H9 (cell line): ENCODE data around the gene TBC1D3. TPM values are rescaled to one million over a fixed set of nuclear protein-coding genes. Genes with fewer than 3 reads are reported as not detected.
"Not testable (repeated sequence)": the region's sequence is repeated elsewhere in the genome, so short reads cannot be mapped to it uniquely, and the experiment has no call there.

ENCODE experiments used
- DNase-seq: peaks from one replicate; pipeline ENCODE4 v3.0.0-alpha.2; 2017
- H2AFZ ChIP-seq: one replicate; pipeline ENCODE4 v1.6.1; 2013; ENCODE audit warnings: mild to moderate bottlenecking, low read length, control low read depth, moderate library complexity
- H2AK5ac ChIP-seq: 2 replicates; pipeline ENCODE4 v1.6.1; 2013; ENCODE audit warnings: low read length, control low read depth, mixed read lengths; ENCODE audit not compliant: insufficient read length
- H2BK120ac ChIP-seq: one replicate; pipeline ENCODE4 v1.6.1; 2013; ENCODE audit warnings: low read depth, mild to moderate bottlenecking, low read length, control low read depth, inconsistent platforms; ENCODE audit not compliant: poor library complexity, severe bottlenecking
- H2BK12ac ChIP-seq: 2 replicates; pipeline ENCODE4 v1.6.1; 2013; ENCODE audit warnings: low read length, control low read depth, mixed read lengths, low read depth; ENCODE audit not compliant: insufficient read length
- H2BK15ac ChIP-seq: 2 replicates; pipeline ENCODE4 v1.6.1; 2013; ENCODE audit warnings: low read depth, low read length, control low read depth
- H2BK20ac ChIP-seq: one replicate; pipeline ENCODE4 v1.6.1; 2013; ENCODE audit warnings: low read depth, mild to moderate bottlenecking, low read length, control low read depth, inconsistent platforms; ENCODE audit not compliant: poor library complexity, severe bottlenecking
- H2BK5ac ChIP-seq: 2 replicates; pipeline ENCODE4 v1.6.1; 2013; ENCODE audit warnings: low read length, control low read depth, mixed read lengths; ENCODE audit not compliant: insufficient read length
- H3K14ac ChIP-seq: 2 replicates; pipeline ENCODE4 v1.6.1; 2013; ENCODE audit warnings: low read length, control low read depth; ENCODE audit not compliant: insufficient read depth
- H3K18ac ChIP-seq: 2 replicates; pipeline ENCODE4 v1.6.1; 2013; ENCODE audit warnings: low read depth, mild to moderate bottlenecking, mixed read lengths, low read length, control low read depth; ENCODE audit not compliant: insufficient read length
- H3K23ac ChIP-seq: 2 replicates; pipeline ENCODE4 v1.6.1; 2013; ENCODE audit warnings: low read length, control low read depth, mixed read lengths, low read depth; ENCODE audit not compliant: insufficient read length
- H3K23me2 ChIP-seq: 2 replicates; pipeline ENCODE4 v1.6.1; 2013; ENCODE audit warnings: low read depth, mild to moderate bottlenecking, mixed read lengths, low read length, control low read depth; ENCODE audit not compliant: insufficient read length, poor library complexity, severe bottlenecking
- H3K27ac ChIP-seq: 2 replicates; pipeline ENCODE4 v1.5.1; 2013; ENCODE audit warnings: low read length, control low read depth, mixed read lengths, low read depth; ENCODE audit not compliant: insufficient read length
- H3K27me3 ChIP-seq: 2 replicates; pipeline ENCODE4 v1.6.1; 2013; ENCODE audit warnings: low read length, control low read depth, inconsistent platforms; ENCODE audit not compliant: insufficient read depth
- H3K4ac ChIP-seq: 2 replicates; pipeline ENCODE4 v1.6.1; 2013; ENCODE audit warnings: low read depth, mild to moderate bottlenecking, control low read depth, inconsistent platforms, low read length, moderate library complexity
- H3K4me1 ChIP-seq: 2 replicates; pipeline ENCODE4 v1.6.1; 2013; ENCODE audit warnings: low read length, control low read depth, inconsistent platforms; ENCODE audit not compliant: insufficient read depth
- H3K4me2 ChIP-seq: 2 replicates; pipeline ENCODE4 v1.6.1; 2013; ENCODE audit warnings: low read length, control low read depth, mixed read lengths; ENCODE audit not compliant: insufficient read length, insufficient read depth
- H3K56ac ChIP-seq: 2 replicates; pipeline ENCODE4 v1.6.1; 2013; ENCODE audit warnings: low read depth, mild to moderate bottlenecking, mixed read lengths, low read length, control low read depth; ENCODE audit not compliant: insufficient read length
- H3K79me1 ChIP-seq: 2 replicates; pipeline ENCODE4 v1.6.1; 2013; ENCODE audit warnings: low read depth, mild to moderate bottlenecking, moderate library complexity, low read length, control low read depth, inconsistent platforms; ENCODE audit not compliant: insufficient read depth, poor library complexity, severe bottlenecking
- H3K79me2 ChIP-seq: 2 replicates; pipeline ENCODE4 v1.6.1; 2013; ENCODE audit warnings: low read length, control low read depth, inconsistent platforms; ENCODE audit not compliant: insufficient read depth
- H3K9ac ChIP-seq: 2 replicates; pipeline ENCODE4 v1.6.1; 2013; ENCODE audit warnings: low read length, control low read depth, mixed read lengths; ENCODE audit not compliant: insufficient read length; ENCODE audit errors: extremely low read depth
- H3K9me3 ChIP-seq: one replicate; pipeline ENCODE4 v1.6.1; 2013; ENCODE audit warnings: low read depth, low read length, inconsistent platforms; ENCODE audit not compliant: control insufficient read depth
- H3T11ph ChIP-seq: one replicate; pipeline ENCODE4 v1.6.1; 2013; ENCODE audit warnings: mild to moderate bottlenecking, low read length, control low read depth, inconsistent platforms
- H4K20me1 ChIP-seq: one replicate; pipeline ENCODE4 v1.6.1; 2013; ENCODE audit not compliant: control insufficient read depth, insufficient read length, insufficient read depth
- H4K5ac ChIP-seq: 2 replicates; pipeline ENCODE4 v1.6.1; 2013; ENCODE audit warnings: low read depth, mild to moderate bottlenecking, mixed read lengths, low read length, control low read depth; ENCODE audit not compliant: insufficient read length
- H4K8ac ChIP-seq: replicated peaks from 2 replicates; pipeline ENCODE4 v1.6.1; 2013; ENCODE audit warnings: low read length, control low read depth, mixed read lengths, low read depth; ENCODE audit not compliant: insufficient read length
- H4K91ac ChIP-seq: 2 replicates; pipeline ENCODE4 v1.6.1; 2013; ENCODE audit warnings: low read depth, mild to moderate bottlenecking, moderate library complexity, mixed read lengths, low read length, control low read depth; ENCODE audit not compliant: insufficient read length
- H3K27ac Mint-ChIP-seq, 3 experiments: 2 replicates in 2 of 3; 3 replicates in 1 of 3; pipeline ENCODE4 v1.8.0; 2020 to 2021; ENCODE audit warnings: mixed read lengths in 3 of 3, mild to moderate bottlenecking in 1 of 3, moderate library complexity in 1 of 3
- H3K27me3 Mint-ChIP-seq: 2 replicates; pipeline ENCODE4 v1.8.0; 2021; ENCODE audit warnings: low read depth, mild to moderate bottlenecking, moderate library complexity, mixed read lengths
- H3K36me3 Mint-ChIP-seq, 3 experiments: 2 replicates in 2 of 3; 3 replicates in 1 of 3; pipeline ENCODE4 v1.8.0; 2020 to 2021; ENCODE audit warnings: low read depth in 3 of 3, mixed read lengths in 3 of 3; ENCODE audit not compliant: insufficient read depth in 1 of 3
- H3K4me1 Mint-ChIP-seq, 2 experiments: 2 replicates each; pipeline ENCODE4 v1.8.0; 2020; ENCODE audit warnings: mixed read lengths in 2 of 2
- H3K4me3 Mint-ChIP-seq, 2 experiments: 2 replicates in 1 of 2; 3 replicates in 1 of 2; pipeline ENCODE4 v1.8.0; 2020 to 2021; ENCODE audit warnings: mild to moderate bottlenecking in 2 of 2, mixed read lengths in 2 of 2, moderate library complexity in 1 of 2
- H3K9me3 Mint-ChIP-seq, 2 experiments: 2 replicates in 1 of 2; 3 replicates in 1 of 2; pipeline ENCODE4 v1.8.0; 2020; ENCODE audit warnings: mild to moderate bottlenecking in 2 of 2, mixed read lengths in 2 of 2, moderate library complexity in 1 of 2
- WGBS: extraction: QIAGEN DNeasy Blood & Tissue Kit; methylation state at CpG from one replicate; pipeline ENCODE4 v1.1.7; 2013; ENCODE audit warnings: missing lambda C conversion rate, low lambda C conversion rate, mixed read lengths; ENCODE audit not compliant: insufficient read length; ENCODE audit errors: extremely low coverage; 5-methylcytosine and 5-hydroxymethylcytosine counted together
- long read RNA-seq: library from polyadenylated mRNA; unstranded; transcript quantifications from one replicate; pipeline ENCODE4 v2.0.0, GENCODE V29; 2020
- total RNA-seq: library from RNA; stranded (reverse); gene quantifications from 2 replicates; pipeline ENCODE4 v1.2.1, GENCODE V29; 2021

Gene TBC1D3
- total RNA-seq = not detected in 2 replicates
- long read RNA-seq, partial matches to known transcripts = 1 of 18 reads
- long read RNA-seq, other reads (novel, unspliced or antisense) = 17 of 18 reads

GRCh38 chr17:38192455-38192854 lies at the start of gene TBC1D3:
Gene TBC1D3 (minus strand): TSS chr17:38192555. CDS start chr17:38191029, 1,526 bp downstream.
- not testable (repeated sequence) for H3T11ph ChIP-seq, H2BK15ac ChIP-seq, H3K18ac ChIP-seq, H3K4ac ChIP-seq, H3K9ac ChIP-seq, H4K5ac ChIP-seq, H3K36me3 Mint-ChIP-seq, H2BK12ac ChIP-seq, H4K91ac ChIP-seq, H2BK120ac ChIP-seq, H4K20me1 ChIP-seq, H3K4me2 ChIP-seq, H3K79me2 ChIP-seq, H3K79me1 ChIP-seq, DNase-seq, H3K27ac Mint-ChIP-seq, H3K4me1 ChIP-seq, H3K56ac ChIP-seq, H3K4me1 Mint-ChIP-seq, H3K23me2 ChIP-seq, H3K9me3 Mint-ChIP-seq, H3K23ac ChIP-seq, H3K27me3 Mint-ChIP-seq, H2AK5ac ChIP-seq, H2AFZ ChIP-seq, H4K8ac ChIP-seq, H3K4me3 Mint-ChIP-seq, H3K27ac ChIP-seq, H3K14ac ChIP-seq, H3K27me3 ChIP-seq, H2BK20ac ChIP-seq, H2BK5ac ChIP-seq, H3K9me3 ChIP-seq
- no CpG with 5 or more reads among the region's 10 CpGs for WGBS

DNA sequence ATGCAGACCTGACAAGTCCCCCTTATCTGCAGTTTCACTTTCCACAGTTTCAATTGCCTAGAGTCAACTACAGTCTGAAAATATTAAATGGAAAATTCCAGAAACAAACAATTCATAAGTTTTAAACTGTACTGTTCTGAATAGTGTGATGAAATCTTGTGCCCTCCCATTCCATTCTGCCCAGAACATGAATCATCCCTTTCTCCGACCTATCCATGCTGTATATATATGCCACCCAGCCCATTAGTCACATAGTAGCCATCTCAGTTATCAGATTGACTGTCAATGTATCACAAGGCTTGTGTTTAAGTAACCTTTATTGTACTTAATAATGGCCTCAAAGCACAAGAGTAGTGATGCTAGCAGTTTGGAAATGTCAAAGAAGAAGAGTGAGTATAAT lies 40.4 kb upstream of the TBC1D3 start:
- H3K14ac ChIP-seq, H3K18ac ChIP-seq, H2AK5ac ChIP-seq, H3K27me3 ChIP-seq, H3K56ac ChIP-seq, H2BK20ac ChIP-seq, H4K20me1 ChIP-seq, H3K9me3 ChIP-seq, H2BK120ac ChIP-seq, H3K79me2 ChIP-seq, H3K9ac ChIP-seq, H3K79me1 ChIP-seq, H3K23ac ChIP-seq, H3K27me3 Mint-ChIP-seq, H3K23me2 ChIP-seq, H3K4me2 ChIP-seq, H2BK5ac ChIP-seq, DNase-seq, H3K4me3 Mint-ChIP-seq, H2BK12ac ChIP-seq, H3K36me3 Mint-ChIP-seq, H3T11ph ChIP-seq, H3K4ac ChIP-seq, H3K27ac ChIP-seq, H3K4me1 ChIP-seq, H3K27ac Mint-ChIP-seq, H2AFZ ChIP-seq, H3K4me1 Mint-ChIP-seq, H4K91ac ChIP-seq, H3K9me3 Mint-ChIP-seq, H2BK15ac ChIP-seq, H4K8ac ChIP-seq, H4K5ac ChIP-seq: not testable (repeated sequence)
- no CpG with 5 or more reads among the region's 1 CpG for WGBS
